ENCODE measurements around the gene PARD3.

DNA sequence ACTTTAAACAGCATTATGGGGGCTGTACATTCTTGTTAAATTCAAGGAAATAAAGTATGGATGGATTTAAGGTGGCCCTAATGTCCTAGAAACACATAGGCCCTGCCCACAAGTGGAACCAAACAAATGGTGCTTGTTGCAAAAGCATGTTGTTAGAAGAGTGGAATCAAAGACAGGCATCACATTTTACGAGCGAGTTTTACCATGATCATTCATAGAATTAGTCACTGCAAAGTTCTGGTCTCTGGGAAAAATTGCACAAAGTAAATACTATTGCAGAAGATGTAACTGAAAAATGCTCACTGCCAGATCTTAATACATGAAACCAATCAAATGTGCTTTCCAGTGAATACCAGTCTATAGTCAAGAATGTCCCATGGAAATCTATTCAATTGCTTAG is 677.1 kb downstream of the PARD3 start:
- no peak for TF ChIP-seq CTCF (IDR thresholded peaks at IDR 0.05; ENCODE audit: insufficient read depth, low read depth, low read length)
- TF ChIP-seq EZH2 (IDR thresholded peaks at IDR 0.05; ENCODE audit: insufficient read depth, low read length), result no peak

Data from astrocyte (in vitro differentiated cells and primary cell).